Rectal smooth muscle tissue (tissue), 1 donor: ENCODE results near the gene CHST15.
A peak's percentile ranks its signal among the peaks of the same experiment; 100 is the strongest.

Experiments
- H3K27ac ChIP-seq: one replicate; pipeline ENCODE4 v1.7.0; 2013; ENCODE audit warnings: low read depth, low read length, inconsistent platforms
- H3K27me3 ChIP-seq: one replicate; pipeline ENCODE4 v1.7.0; 2013; ENCODE audit warnings: low read length; ENCODE audit not compliant: control insufficient read depth, insufficient read depth
- H3K36me3 ChIP-seq: one replicate; pipeline ENCODE4 v1.7.0; 2013; ENCODE audit warnings: low read length; ENCODE audit not compliant: control insufficient read depth, insufficient read depth
- H3K4me1 ChIP-seq: one replicate; pipeline ENCODE4 v1.7.0; 2013; ENCODE audit warnings: low read length; ENCODE audit not compliant: control insufficient read depth, insufficient read depth
- H3K4me3 ChIP-seq: one replicate; pipeline ENCODE4 v1.7.0; 2013; ENCODE audit warnings: low read length
- H3K9ac ChIP-seq: one replicate; pipeline ENCODE4 v1.7.0; 2013; ENCODE audit warnings: low read length

The CHST15 gene

GRCh38 chr10:123999956-124000615 is 93.3 kb downstream of the CHST15 start:
- Histone ChIP-seq H3K4me1 (peaks cover 14% of the 10 kb centered on the region), H3K36me3 (no peaks in the 10 kb centered on the region), H3K27me3 (no peaks in the 10 kb centered on the region), H3K9ac (no peak overlapping the region), H3K27ac (no peak overlapping the region), H3K4me3 (no peak overlapping the region)

- Histone ChIP-seq H3K27me3 (no peaks in the 10 kb centered on the region), H3K4me1 (peaks cover 10% of the 10 kb centered on the region), H3K9ac (no peak overlapping the region), H3K36me3 (no peaks in the 10 kb centered on the region), H3K4me3 (no peak overlapping the region), H3K27ac (no peak overlapping the region)
These were observed 94.1 kb downstream of the CHST15 start for GRCh38 chr10:123999261-123999660.

GRCh38 chr10:123998197-123999141 is 94.9 kb downstream of the CHST15 start:
- Histone ChIP-seq H3K27me3 (no peaks in the 10 kb centered on the region), H3K36me3 (no peaks in the 10 kb centered on the region), H3K4me3 (no peak overlapping the region), H3K9ac (no peak overlapping the region), H3K27ac (no peak overlapping the region), H3K4me1 (peaks cover 6% of the 10 kb centered on the region)

- no peak overlapping the region for H3K4me3 ChIP-seq
- peaks cover 6% of the 10 kb centered on the region for H3K4me1 ChIP-seq
- no peaks in the 10 kb centered on the region for H3K36me3 ChIP-seq
- no peaks in the 10 kb centered on the region for H3K27me3 ChIP-seq
- H3K9ac ChIP-seq = no peak overlapping the region
- H3K27ac ChIP-seq = no peak overlapping the region
These were observed 95.8 kb downstream of the CHST15 start for GRCh38 chr10:123997486-123998196.

- Histone ChIP-seq H3K4me1 (peaks cover 6% of the 10 kb centered on the region), H3K9ac (no peak overlapping the region), H3K4me3 (no peak overlapping the region), H3K27ac (no peak overlapping the region), H3K27me3 (no peaks in the 10 kb centered on the region), H3K36me3 (no peaks in the 10 kb centered on the region)
These were observed 96.4 kb downstream of the CHST15 start for GRCh38 chr10:123997013-123997412.

GRCh38 chr10:123996302-123996701 is 97.1 kb downstream of the CHST15 start:
- Histone ChIP-seq H3K4me1 (peaks cover 6% of the 10 kb centered on the region), H3K9ac (no peak overlapping the region), H3K4me3 (no peak overlapping the region), H3K36me3 (no peaks in the 10 kb centered on the region), H3K27me3 (no peaks in the 10 kb centered on the region), H3K27ac (no peak overlapping the region)

- Histone ChIP-seq H3K9ac (no peak overlapping the region), H3K4me1 (peaks cover 6% of the 10 kb centered on the region), H3K27me3 (no peaks in the 10 kb centered on the region), H3K27ac (peak overlapping the region; percentile 12), H3K36me3 (no peaks in the 10 kb centered on the region), H3K4me3 (peak overlapping the region; percentile 44)
These were observed 97.8 kb downstream of the CHST15 start for GRCh38 chr10:123995461-123996131.

GRCh38 chr10:123995082-123995460 is 98.3 kb downstream of the CHST15 start:
- H3K4me3 ChIP-seq = peak overlapping the region; percentile 44
- peaks cover 6% of the 10 kb centered on the region for H3K4me1 ChIP-seq

GRCh38 chr10:123994417-123995081 is 98.8 kb downstream of the CHST15 start:
- Histone ChIP-seq H3K4me3 (peak overlapping the region; percentile 44), H3K27ac (no peak overlapping the region), H3K36me3 (no peaks in the 10 kb centered on the region), H3K4me1 (peaks cover 6% of the 10 kb centered on the region), H3K27me3 (no peaks in the 10 kb centered on the region), H3K9ac (no peak overlapping the region)

More at GRCh38 chr10:123995082-123995460, 98.3 kb downstream of the CHST15 start:
- Histone ChIP-seq H3K27me3 (no peaks in the 10 kb centered on the region), H3K9ac (no peak overlapping the region), H3K27ac (peak overlapping the region; percentile 12), H3K36me3 (no peaks in the 10 kb centered on the region)

GRCh38 chr10:123993534-123994416 is 99.6 kb downstream of the CHST15 start:
- no peak overlapping the region for H3K4me3 ChIP-seq
- no peaks in the 10 kb centered on the region for H3K36me3 ChIP-seq
- no peaks in the 10 kb centered on the region for H3K27me3 ChIP-seq
- H3K9ac ChIP-seq = no peak overlapping the region
- H3K27ac ChIP-seq = no peak overlapping the region
- H3K4me1 ChIP-seq = peaks cover 6% of the 10 kb centered on the region
